Testis (tissue), 2 donors: ENCODE data around the gene BIVM.

Experiments
- CTCF ChIP-seq, 3 experiments: fragments of 450-650 bp in 2 of 3; fragments of 200-600 bp in 1 of 3; sonication (generic) in 1 of 3; IDR thresholded peaks; one replicate each; pipeline ENCODE4 v1.5.1; 2016 to 2019; ENCODE audit warnings: antibody characterized with exemption in 3 of 3, mild to moderate bottlenecking in 2 of 3, moderate library complexity in 1 of 3
- POLR2A ChIP-seq: fragments of 450-650 bp; IDR thresholded peaks from one replicate; pipeline ENCODE4 v1.6.1; 2017; ENCODE audit warnings: antibody characterized with exemption, mild to moderate bottlenecking, moderate library complexity

- no peak for TF ChIP-seq CTCF (IDR thresholded peaks at IDR 0.05)
- no peak for TF ChIP-seq POLR2A
Observed at GRCh38 chr13:102872131-102872530, 73.2 kb downstream of the BIVM start.
